GM12891 (cell line): ENCODE data around the gene IL6R.

Experiments used
- DNase-seq: peaks from one replicate; pipeline ENCODE4 v3.0.0; 2011; ENCODE audit warnings: low spot score; ENCODE audit not compliant: insufficient read length
- FAIRE-seq: peaks from 2 replicates; lab custom pipeline; 2011; peaks lifted over from hg19 to GRCh38; lab: Jason Lieb, UNC
- PAX5 ChIP-seq: IDR thresholded peaks from 2 replicates; pipeline ENCODE4 v1.6.1; 2011; ENCODE audit warnings: low read length, moderate library complexity, mild to moderate bottlenecking; ENCODE audit not compliant: insufficient read depth, severe bottlenecking
- POLR2A ChIP-seq: IDR thresholded peaks from 2 replicates; pipeline ENCODE4 v1.6.1; 2011; ENCODE audit warnings: low read depth, low read length, control low read depth
- POLR2AphosphoS5 ChIP-seq: IDR thresholded peaks from 2 replicates; pipeline ENCODE4 v1.6.1; 2011; ENCODE audit warnings: low read depth, low read length, control low read depth
- POU2F2 ChIP-seq: IDR thresholded peaks from 2 replicates; pipeline ENCODE4 v1.6.1; 2011; ENCODE audit warnings: low read depth, mild to moderate bottlenecking, control low read depth, low read length, moderate library complexity
- SPI1 ChIP-seq: IDR thresholded peaks from 2 replicates; pipeline ENCODE4 v1.6.1; 2011; ENCODE audit warnings: low read depth, low read length, control low read depth
- TAF1 ChIP-seq: IDR thresholded peaks from 2 replicates; pipeline ENCODE4 v1.6.1; 2011; ENCODE audit warnings: low read depth, low read length, control low read depth

The IL6R gene

DNA sequence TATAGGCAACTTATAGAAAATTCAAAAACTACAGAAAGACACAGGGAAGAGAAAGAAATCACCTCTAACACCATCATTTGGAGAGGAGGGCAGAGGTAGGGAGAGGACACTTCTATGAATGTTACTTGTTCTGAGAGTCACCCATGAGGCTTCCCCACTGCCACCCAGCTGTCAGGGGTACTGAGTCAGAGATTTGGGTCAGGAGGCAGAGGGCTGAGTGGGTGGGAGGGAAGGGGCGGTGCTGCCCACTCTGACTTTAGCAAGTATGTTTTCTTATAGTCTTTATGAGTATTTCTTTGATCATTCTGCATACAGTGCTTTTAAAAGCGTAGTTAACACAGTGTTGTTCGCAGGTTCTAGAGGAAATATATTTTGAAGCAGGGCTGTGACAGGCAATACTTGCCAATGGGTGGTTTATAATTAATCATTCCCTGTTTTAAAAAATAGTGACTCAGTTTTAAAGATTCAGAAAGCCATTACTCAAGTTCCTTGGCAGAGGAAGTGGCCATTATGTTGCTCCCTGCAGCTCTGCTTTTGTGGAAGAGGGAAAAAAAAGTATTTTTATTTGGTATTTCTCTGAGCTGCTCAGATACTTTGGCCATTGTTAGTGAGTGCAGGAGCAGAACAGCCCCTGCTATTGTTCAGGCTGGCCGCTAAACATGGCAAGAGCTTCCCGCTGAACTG is 18.3 kb downstream of the IL6R start:
- TF ChIP-seq POLR2AphosphoS5 (no peak), SPI1 (no peak), PAX5 (no peak), POLR2A (no peak), TAF1 (no peak), POU2F2 (no peak)
- FAIRE-seq (no peak), DNase-seq (no peak)

- FAIRE-seq = no peak
- TF ChIP-seq POLR2AphosphoS5 (no peak), PAX5 (no peak), SPI1 (no peak), POU2F2 (no peak)
- no peak for DNase-seq
Observed at GRCh38 chr1:154423988-154424326, 18.8 kb downstream of the IL6R start.

DNA sequence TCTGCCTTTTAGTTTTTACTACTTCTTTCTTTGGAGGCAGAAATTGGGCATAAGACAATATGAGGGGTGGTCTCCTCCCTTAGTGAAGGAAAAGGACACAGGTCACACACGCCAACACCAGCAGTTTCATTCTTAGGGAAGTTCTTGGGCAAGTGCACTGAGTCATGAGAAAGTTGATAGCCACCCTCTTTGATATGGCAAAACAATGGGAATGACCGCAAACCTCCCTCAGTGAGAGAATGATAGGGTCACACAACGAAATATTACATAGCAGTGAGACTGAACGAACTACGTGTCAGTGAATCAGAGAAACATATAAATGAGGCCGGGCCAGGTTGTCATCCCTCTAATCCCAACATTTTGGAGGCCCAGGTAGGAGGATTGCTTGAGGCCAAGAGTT is 20.0 kb downstream of the IL6R start:
- TF ChIP-seq TAF1 (no peak), POLR2AphosphoS5 (no peak), POLR2A (no peak), SPI1 (no peak), PAX5 (no peak), POU2F2 (no peak)
- DNase-seq (no peak), FAIRE-seq (no peak)

- TF ChIP-seq PAX5 (no peak), SPI1 (no peak), TAF1 (no peak), POLR2AphosphoS5 (no peak), POLR2A (no peak), POU2F2 (no peak)
- DNase-seq (no peak), FAIRE-seq (no peak)
Observed at GRCh38 chr1:154427173-154428139, 22.3 kb downstream of the IL6R start.

DNA sequence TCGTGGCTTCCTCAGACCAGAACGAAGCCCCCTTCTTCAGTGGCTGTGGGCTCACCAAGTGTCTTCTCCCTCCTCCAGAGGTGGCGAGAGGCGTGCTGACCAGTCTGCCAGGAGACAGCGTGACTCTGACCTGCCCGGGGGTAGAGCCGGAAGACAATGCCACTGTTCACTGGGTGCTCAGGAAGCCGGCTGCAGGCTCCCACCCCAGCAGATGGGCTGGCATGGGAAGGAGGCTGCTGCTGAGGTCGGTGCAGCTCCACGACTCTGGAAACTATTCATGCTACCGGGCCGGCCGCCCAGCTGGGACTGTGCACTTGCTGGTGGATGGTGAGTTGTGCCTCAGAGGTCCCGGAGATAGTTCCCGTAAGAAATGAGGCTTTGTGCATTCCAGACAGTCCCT is 24.0 kb downstream of the IL6R start:
- DNase-seq = no peak
- TF ChIP-seq POLR2A = no peak
- TF ChIP-seq POU2F2 = no peak
- no peak for TF ChIP-seq PAX5
- no peak for TF ChIP-seq POLR2AphosphoS5
- no peak for TF ChIP-seq SPI1
- no peak for TF ChIP-seq TAF1

GRCh38 chr1:154429841-154430611 is 24.9 kb downstream of the IL6R start:
- no peak for TF ChIP-seq POLR2A
- TF ChIP-seq TAF1 = no peak
- no peak for TF ChIP-seq SPI1
- no peak for TF ChIP-seq POLR2AphosphoS5
- TF ChIP-seq POU2F2 = no peak
- no peak for TF ChIP-seq PAX5
- DNase-seq = no peak
- FAIRE-seq = no peak

More for the DNA sequence above, 24.0 kb downstream of the IL6R start:
- no peak for FAIRE-seq

GRCh38 chr1:154430903-154431302 is 25.8 kb downstream of the IL6R start:
- TF ChIP-seq POLR2A (no peak), TAF1 (no peak)
- DNase-seq (no peak), FAIRE-seq (no peak)

GRCh38 chr1:154431586-154432373 is 26.6 kb downstream of the IL6R start:
- TF ChIP-seq POLR2A (no peak), PAX5 (no peak), POLR2AphosphoS5 (no peak), TAF1 (no peak), SPI1 (no peak), POU2F2 (no peak)
- no peak for FAIRE-seq
- DNase-seq = no peak
